Smooth muscle cell of the umbilical artery (primary cell): Measurements from ENCODE around the gene SLCO3A1. TPM values are rescaled to one million over a fixed set of nuclear protein-coding genes. Genes with fewer than 3 reads are reported as not detected.

ENCODE experiments used
- total RNA-seq: library from RNA; depleted of rRNA; stranded (reverse); fragments of >200 nt; gene quantifications from 2 replicates; pipeline ENCODE4 v1.2.3, GENCODE V29; 2014

The SLCO3A1 gene
- total RNA-seq = 0.30 and 0.60 TPM in 2 replicates

DNA sequence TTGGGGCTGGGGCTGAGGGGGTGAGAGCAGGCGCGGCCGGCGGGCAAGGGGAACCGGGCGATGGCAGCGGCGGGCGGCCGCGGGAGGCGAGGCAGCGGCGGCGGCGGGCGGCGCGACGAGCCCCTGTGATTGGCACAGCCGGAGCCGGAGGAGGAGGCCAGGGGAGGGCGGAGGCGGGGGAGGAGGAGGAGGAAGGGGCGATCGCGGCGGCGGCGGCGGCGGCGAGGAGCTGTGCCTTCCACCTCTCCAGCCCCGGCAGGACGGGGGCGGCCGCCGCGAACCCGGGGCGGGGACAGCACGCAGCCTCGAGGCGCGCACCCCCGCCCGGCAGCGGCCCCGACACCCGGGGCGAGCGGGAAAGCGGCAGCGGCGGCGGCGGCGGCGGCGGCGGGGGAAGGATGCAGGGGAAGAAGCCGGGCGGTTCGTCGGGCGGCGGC lies at the start of gene SLCO3A1:
SLCO3A1 (plus strand) TSS at position 198 of the 437 bp plus-strand sequence.

